WI38 (cell line): ENCODE results near the gene HECW1.

Experiments used
- H3K4me3 ChIP-seq: 2 replicates; pipeline ENCODE4 v1.5.1; 2011; ENCODE audit warnings: low read depth, mild to moderate bottlenecking, control low read depth, low read length
- TF ChIP-seq, protein P1 (sequence below): IDR thresholded peaks from 2 replicates; pipeline ENCODE4 v1.5.1; 2012; ENCODE audit warnings: low read depth, mild to moderate bottlenecking, control low read depth, low read length

Gene HECW1

DNA sequence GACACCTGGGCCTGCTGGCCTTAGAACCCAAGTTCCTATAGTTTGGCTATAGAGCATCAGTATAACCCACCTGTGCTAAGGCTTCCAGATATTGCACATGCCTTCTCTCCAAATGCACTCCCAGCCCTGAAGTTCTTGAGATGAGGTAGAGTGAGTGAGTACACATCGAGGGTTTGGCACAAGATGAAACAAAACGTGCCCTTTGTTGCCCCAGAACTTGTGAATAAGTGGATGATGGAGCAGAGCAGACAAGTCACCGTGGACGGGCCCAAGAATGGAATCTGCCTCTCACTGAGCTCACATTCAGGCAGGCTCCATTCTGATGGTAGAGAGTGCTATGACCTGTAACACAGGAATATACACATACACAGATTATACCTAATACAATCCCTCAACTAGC is 397.5 kb downstream of the HECW1 start:
- TF ChIP-seq, protein P1, sequence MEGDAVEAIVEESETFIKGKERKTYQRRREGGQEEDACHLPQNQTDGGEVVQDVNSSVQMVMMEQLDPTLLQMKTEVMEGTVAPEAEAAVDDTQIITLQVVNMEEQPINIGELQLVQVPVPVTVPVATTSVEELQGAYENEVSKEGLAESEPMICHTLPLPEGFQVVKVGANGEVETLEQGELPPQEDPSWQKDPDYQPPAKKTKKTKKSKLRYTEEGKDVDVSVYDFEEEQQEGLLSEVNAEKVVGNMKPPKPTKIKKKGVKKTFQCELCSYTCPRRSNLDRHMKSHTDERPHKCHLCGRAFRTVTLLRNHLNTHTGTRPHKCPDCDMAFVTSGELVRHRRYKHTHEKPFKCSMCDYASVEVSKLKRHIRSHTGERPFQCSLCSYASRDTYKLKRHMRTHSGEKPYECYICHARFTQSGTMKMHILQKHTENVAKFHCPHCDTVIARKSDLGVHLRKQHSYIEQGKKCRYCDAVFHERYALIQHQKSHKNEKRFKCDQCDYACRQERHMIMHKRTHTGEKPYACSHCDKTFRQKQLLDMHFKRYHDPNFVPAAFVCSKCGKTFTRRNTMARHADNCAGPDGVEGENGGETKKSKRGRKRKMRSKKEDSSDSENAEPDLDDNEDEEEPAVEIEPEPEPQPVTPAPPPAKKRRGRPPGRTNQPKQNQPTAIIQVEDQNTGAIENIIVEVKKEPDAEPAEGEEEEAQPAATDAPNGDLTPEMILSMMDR: no peak
- H3K4me3 ChIP-seq: no peak overlapping the region

DNA sequence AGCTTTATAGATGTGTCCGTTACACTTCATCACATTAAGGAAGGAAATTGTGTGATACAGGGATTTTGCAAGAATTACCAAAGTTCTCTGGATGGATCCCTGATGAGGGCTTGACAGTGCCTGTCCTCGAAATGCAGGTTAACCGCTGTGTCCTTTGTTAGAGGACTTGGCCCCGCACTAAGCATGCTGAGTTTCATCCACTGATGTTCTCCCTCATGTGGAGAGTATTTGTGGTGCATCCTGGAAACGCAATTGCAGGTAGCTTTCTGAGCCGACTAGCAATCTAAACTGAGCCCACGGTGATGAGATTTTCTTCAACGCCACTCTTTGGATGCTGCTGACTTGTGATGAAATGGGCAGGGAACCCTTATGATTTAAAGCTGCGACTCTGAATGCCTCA is 398.6 kb downstream of the HECW1 start:
- TF ChIP-seq, protein P1: no peak
- H3K4me3 ChIP-seq: no peak overlapping the region

DNA sequence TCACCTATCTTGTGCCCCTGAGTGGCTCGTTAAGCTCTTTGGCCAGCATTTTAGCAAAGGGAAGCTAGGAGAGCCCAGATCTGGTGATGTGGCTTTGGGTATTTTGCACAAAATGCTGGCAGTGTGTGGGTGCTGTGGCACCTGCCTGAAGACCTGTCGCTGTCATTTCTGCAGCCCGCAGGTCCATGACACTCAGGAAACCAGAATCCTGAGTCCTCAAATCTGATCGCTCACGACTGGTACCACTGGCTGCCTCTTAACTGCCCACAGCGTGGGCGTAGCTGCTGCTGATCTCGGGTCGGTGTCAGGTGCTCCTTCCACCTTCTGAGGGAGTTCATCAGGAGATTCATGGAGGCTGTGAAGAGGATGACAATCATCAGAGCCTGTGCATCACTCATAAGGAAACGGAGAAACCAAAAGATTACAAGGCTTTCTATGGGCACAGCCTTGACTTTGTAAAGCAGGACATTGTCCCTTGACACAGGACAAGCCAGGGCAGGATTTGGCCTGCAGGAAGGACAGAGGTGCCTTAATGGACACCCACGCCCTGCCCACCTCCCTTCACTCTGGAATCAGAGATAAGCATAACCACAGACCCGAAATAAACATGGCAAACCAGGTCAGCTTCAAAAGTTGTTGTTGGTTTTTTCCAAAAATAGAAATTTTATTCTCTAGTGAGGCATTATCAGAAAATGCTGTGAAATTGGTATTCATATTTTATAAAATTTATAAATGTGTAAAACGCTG is 399.5 kb downstream of the HECW1 start:
- H3K4me3 ChIP-seq: no peak overlapping the region
- TF ChIP-seq, protein P1: no peak

DNA sequence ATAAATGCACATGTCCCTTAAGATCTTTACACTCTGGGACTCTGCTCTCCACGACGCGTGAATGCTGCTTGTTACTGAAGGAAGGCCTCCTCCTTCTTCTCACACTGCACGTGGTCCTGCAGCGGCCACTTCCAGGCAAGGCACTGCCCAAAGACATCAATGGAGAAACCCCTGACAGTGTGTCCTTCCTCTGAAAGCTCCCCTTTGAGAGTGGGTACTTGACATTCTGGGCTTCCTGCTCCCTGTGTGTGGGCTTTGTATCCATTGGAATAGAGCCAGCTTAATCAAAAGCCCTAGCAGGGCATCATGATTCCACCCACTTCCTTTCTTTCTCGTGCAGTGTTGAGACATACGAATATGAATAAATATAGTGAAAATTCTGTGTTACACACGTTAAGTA is 400.8 kb downstream of the HECW1 start:
- TF ChIP-seq, protein P1: no peak
- no peak overlapping the region for H3K4me3 ChIP-seq

DNA sequence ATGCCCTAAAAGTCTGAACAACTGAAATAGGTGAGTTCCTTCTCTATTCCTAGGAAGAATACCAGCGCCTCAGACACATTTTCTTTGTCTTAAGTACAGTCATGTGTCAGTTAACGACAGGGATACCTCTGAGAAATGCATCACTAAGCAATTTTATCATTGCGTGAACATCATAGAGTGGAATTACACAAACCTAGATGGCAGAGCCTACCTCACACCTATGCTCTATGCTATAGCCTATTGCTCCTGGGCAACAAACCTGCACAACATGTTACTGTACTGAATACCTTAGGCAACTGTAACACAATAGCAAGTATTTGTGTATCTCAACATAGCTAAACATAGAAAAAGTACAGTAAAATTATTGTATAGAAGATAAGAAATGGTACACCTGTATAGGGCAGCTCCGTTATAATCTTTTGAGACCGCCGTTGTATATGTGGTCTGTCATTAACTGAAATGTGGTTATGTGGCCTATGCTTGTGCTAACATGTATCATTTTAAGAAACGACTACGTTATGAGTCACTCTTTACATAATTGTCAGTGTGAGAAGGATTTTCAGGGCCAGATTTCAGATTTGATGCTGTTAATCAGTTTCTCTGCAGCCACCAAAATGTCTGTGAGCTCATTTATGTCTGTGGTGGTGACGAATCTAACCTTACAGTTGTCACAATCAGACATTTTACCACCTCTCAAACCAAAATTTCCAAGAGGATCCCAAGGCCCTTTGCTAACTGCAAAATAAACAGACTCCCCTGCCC is 404.3 kb downstream of the HECW1 start:
- no peak overlapping the region for H3K4me3 ChIP-seq
- TF ChIP-seq, protein P1: no peak

DNA sequence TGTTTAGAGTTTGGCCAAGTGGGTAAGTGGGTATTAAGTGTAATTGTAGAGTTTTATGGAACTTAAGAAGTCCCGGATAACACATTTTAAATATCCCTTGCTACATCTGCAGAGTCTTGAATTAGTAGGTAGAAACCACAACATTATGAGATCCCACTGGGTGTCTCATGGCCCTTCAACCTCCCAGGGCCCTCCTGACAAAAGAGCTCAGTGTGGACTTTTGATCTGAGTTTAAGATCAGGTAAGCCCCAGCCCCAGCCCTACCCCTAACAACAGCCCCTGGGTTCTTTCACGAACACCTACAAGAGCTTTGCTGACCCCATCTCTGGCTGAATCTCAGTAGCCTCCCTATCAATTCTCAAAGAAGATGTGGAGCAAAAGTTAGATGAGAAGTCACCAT is 405.0 kb downstream of the HECW1 start:
- TF ChIP-seq, protein P1: no peak
- no peak overlapping the region for H3K4me3 ChIP-seq

DNA sequence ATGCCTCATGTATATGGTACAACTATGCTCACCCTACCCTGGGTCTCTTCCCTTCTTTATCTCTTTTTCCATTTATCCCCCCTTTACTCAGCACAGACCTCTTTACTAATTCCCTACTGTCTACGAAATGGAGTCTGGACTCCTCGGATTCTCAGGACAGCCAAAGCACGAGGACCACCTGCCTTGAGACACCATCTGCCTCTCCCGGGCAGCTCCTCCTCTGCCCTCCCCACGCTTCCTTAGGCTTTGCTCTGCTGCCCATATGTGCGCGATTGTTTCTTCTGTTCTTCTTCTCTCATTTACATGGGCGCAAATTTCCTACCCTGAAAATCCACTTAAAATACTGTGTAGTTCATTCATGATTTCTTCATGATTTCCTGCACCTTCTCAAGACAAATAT is 407.8 kb downstream of the HECW1 start:
- H3K4me3 ChIP-seq: no peak overlapping the region
- TF ChIP-seq, protein P1: no peak
